BLaER1 (cell line): ENCODE measurements around the gene BPGM.
A peak's percentile ranks its signal among the peaks of the same experiment; 100 is the strongest.

ENCODE experiments used
- H3K27ac ChIP-seq: shearing (Covaris generic); formaldehyde crosslinking; 2 replicates; pipeline ENCODE4 v1.8.1; 2022
- H3K27me3 ChIP-seq: shearing (Covaris generic); formaldehyde crosslinking; 2 replicates; pipeline ENCODE4 v1.8.1; 2022
- H3K36me3 ChIP-seq: shearing (Covaris generic); formaldehyde crosslinking; 2 replicates; pipeline ENCODE4 v1.8.1; 2022
- H3K4me1 ChIP-seq: shearing (Covaris generic); formaldehyde crosslinking; 2 replicates; pipeline ENCODE4 v1.8.1; 2022
- H3K4me2 ChIP-seq: shearing (Covaris generic); formaldehyde crosslinking; 2 replicates; pipeline ENCODE4 v1.8.1; 2022
- H3K4me3 ChIP-seq: shearing (Covaris generic); formaldehyde crosslinking; 2 replicates; pipeline ENCODE4 v1.8.1; 2022
- H3K9ac ChIP-seq: shearing (Covaris generic); formaldehyde crosslinking; 2 replicates; pipeline ENCODE4 v1.8.1; 2022
- H3K9me3 ChIP-seq: shearing (Covaris generic); formaldehyde crosslinking; 2 replicates; pipeline ENCODE4 v1.8.1; 2022
- H4K20me1 ChIP-seq: shearing (Covaris generic); formaldehyde crosslinking; 2 replicates; pipeline ENCODE4 v1.8.1; 2022
- Cebpa-rat ChIP-seq: shearing (Covaris generic); IDR thresholded peaks from 2 replicates; pipeline ENCODE4 v1.8.1; 2022

The BPGM gene

GRCh38 chr7:134694299-134694698 is 47.6 kb downstream of the BPGM start:
- no peaks in the 10 kb centered on the region for H3K9me3 ChIP-seq
- H3K9ac ChIP-seq: no peak overlapping the region
- no peaks in the 10 kb centered on the region for H4K20me1 ChIP-seq
- no peak overlapping the region for H3K4me3 ChIP-seq
- TF ChIP-seq Cebpa-rat: no peak
- peaks cover 32% of the 10 kb centered on the region for H3K4me1 ChIP-seq
- no peaks in the 10 kb centered on the region for H3K27me3 ChIP-seq
- H3K4me2 ChIP-seq: no peak overlapping the region
- no peaks in the 10 kb centered on the region for H3K36me3 ChIP-seq
- no peak overlapping the region for H3K27ac ChIP-seq

GRCh38 chr7:134694767-134695166 is 48.1 kb downstream of the BPGM start:
- Histone ChIP-seq H3K4me1 (peaks cover 28% of the 10 kb centered on the region), H3K9ac (no peak overlapping the region), H3K27me3 (no peaks in the 10 kb centered on the region), H3K4me3 (no peak overlapping the region), H4K20me1 (no peaks in the 10 kb centered on the region), H3K27ac (no peak overlapping the region), H3K9me3 (no peaks in the 10 kb centered on the region), H3K36me3 (no peaks in the 10 kb centered on the region), H3K4me2 (no peak overlapping the region)
- TF ChIP-seq Cebpa-rat: no peak

GRCh38 chr7:134695321-134695860 is 48.7 kb downstream of the BPGM start:
- H3K36me3 ChIP-seq: no peaks in the 10 kb centered on the region
- H3K27me3 ChIP-seq: no peaks in the 10 kb centered on the region
- TF ChIP-seq Cebpa-rat: no peak
- H3K4me3 ChIP-seq: no peak overlapping the region
- H4K20me1 ChIP-seq: no peaks in the 10 kb centered on the region
- H3K4me1 ChIP-seq: peaks cover 22% of the 10 kb centered on the region
- H3K9me3 ChIP-seq: no peaks in the 10 kb centered on the region
- no peak overlapping the region for H3K4me2 ChIP-seq
- H3K27ac ChIP-seq: no peak overlapping the region
- peak overlapping the region; percentile 21; the same call in 1 of the 2 replicates for H3K9ac ChIP-seq

GRCh38 chr7:134696261-134696660 is 49.6 kb downstream of the BPGM start:
- Histone ChIP-seq H3K27me3 (no peaks in the 10 kb centered on the region), H3K4me2 (no peak overlapping the region), H3K4me1 (peaks cover 13% of the 10 kb centered on the region), H4K20me1 (no peaks in the 10 kb centered on the region), H3K27ac (no peak overlapping the region), H3K4me3 (no peak overlapping the region), H3K9ac (no peak overlapping the region), H3K36me3 (no peaks in the 10 kb centered on the region), H3K9me3 (no peaks in the 10 kb centered on the region)
- no peak for TF ChIP-seq Cebpa-rat

GRCh38 chr7:134697205-134697886 is 50.7 kb downstream of the BPGM start:
- no peaks in the 10 kb centered on the region for H3K36me3 ChIP-seq
- no peak overlapping the region for H3K27ac ChIP-seq
- no peak overlapping the region for H3K4me3 ChIP-seq
- no peaks in the 10 kb centered on the region for H3K27me3 ChIP-seq
- peaks cover 4% of the 10 kb centered on the region for H3K4me1 ChIP-seq
- H4K20me1 ChIP-seq: no peaks in the 10 kb centered on the region
- no peak for TF ChIP-seq Cebpa-rat
- no peak overlapping the region for H3K4me2 ChIP-seq
- H3K9ac ChIP-seq: no peak overlapping the region
- no peaks in the 10 kb centered on the region for H3K9me3 ChIP-seq

- H3K9me3 ChIP-seq: no peaks in the 10 kb centered on the region
- no peak overlapping the region for H3K4me2 ChIP-seq
- no peak for TF ChIP-seq Cebpa-rat
- H4K20me1 ChIP-seq: no peaks in the 10 kb centered on the region
- H3K36me3 ChIP-seq: no peaks in the 10 kb centered on the region
- no peak overlapping the region for H3K27ac ChIP-seq
- H3K9ac ChIP-seq: no peak overlapping the region
- no peak overlapping the region for H3K4me3 ChIP-seq
- no peaks in the 10 kb centered on the region for H3K27me3 ChIP-seq
- H3K4me1 ChIP-seq: 0 out of 2 replicates have a peak, but pooled peaks cover under 1% of the 10 kb centered on the region
Observed at GRCh38 chr7:134698481-134698880, 51.8 kb downstream of the BPGM start.

GRCh38 chr7:134699021-134699818 is 52.6 kb downstream of the BPGM start:
- H3K9me3 ChIP-seq: no peaks in the 10 kb centered on the region
- H3K4me3 ChIP-seq: no peak overlapping the region
- H3K27me3 ChIP-seq: no peaks in the 10 kb centered on the region
- H3K36me3 ChIP-seq: no peaks in the 10 kb centered on the region
- 0 out of 2 replicates have a peak, but pooled peaks cover 6% of the 10 kb centered on the region for H3K4me1 ChIP-seq
- no peak overlapping the region for H3K9ac ChIP-seq
- TF ChIP-seq Cebpa-rat: no peak
- no peak overlapping the region for H3K4me2 ChIP-seq
- no peak overlapping the region for H3K27ac ChIP-seq
- no peaks in the 10 kb centered on the region for H4K20me1 ChIP-seq

- Histone ChIP-seq H3K9ac (no peak overlapping the region), H3K27me3 (no peaks in the 10 kb centered on the region), H3K4me2 (no peak overlapping the region), H3K4me3 (no peak overlapping the region), H3K4me1 (peaks cover 10% of the 10 kb centered on the region), H3K9me3 (no peaks in the 10 kb centered on the region), H3K36me3 (no peaks in the 10 kb centered on the region), H3K27ac (no peak overlapping the region), H4K20me1 (no peaks in the 10 kb centered on the region)
- no peak for TF ChIP-seq Cebpa-rat
Observed at GRCh38 chr7:134699899-134700298, 53.2 kb downstream of the BPGM start.

- Histone ChIP-seq H4K20me1 (no peaks in the 10 kb centered on the region), H3K4me1 (peaks cover 10% of the 10 kb centered on the region), H3K4me3 (no peak overlapping the region), H3K36me3 (no peaks in the 10 kb centered on the region), H3K9me3 (no peaks in the 10 kb centered on the region), H3K27me3 (no peaks in the 10 kb centered on the region), H3K4me2 (no peak overlapping the region), H3K27ac (no peak overlapping the region), H3K9ac (no peak overlapping the region)
- TF ChIP-seq Cebpa-rat: no peak
Observed at GRCh38 chr7:134701272-134701671, 54.6 kb downstream of the BPGM start.
